GM12878 (cell line): Measurements from ENCODE around the gene C17orf113. TPM values are rescaled to one million over a fixed set of nuclear protein-coding genes. Genes with fewer than 3 reads are reported as not detected.

Experiments used
- E2F8 ChIP-seq: fragments of 450-650 bp; IDR thresholded peaks from 2 replicates; pipeline ENCODE4 v1.6.1; 2018; ENCODE audit warnings: mild to moderate bottlenecking, low read depth, moderate library complexity; ENCODE audit not compliant: partially characterized antibody
- GABPA ChIP-seq: IDR thresholded peaks from 2 replicates; pipeline ENCODE4 v1.6.1; 2014; ENCODE audit warnings: antibody characterized with exemption, low read depth, mild to moderate bottlenecking, inconsistent platforms
- TAF1 ChIP-seq: IDR thresholded peaks from 2 replicates; pipeline ENCODE4 v1.6.1; 2011; ENCODE audit warnings: mild to moderate bottlenecking, low read depth, low read length, borderline replicate concordance
- ZNF687 ChIP-seq: fragments of 450-650 bp; IDR thresholded peaks from 2 replicates; pipeline ENCODE4 v1.6.1; 2017; ENCODE audit warnings: mild to moderate bottlenecking, moderate library complexity
- polyA plus RNA-seq, 11 experiments: library from polyadenylated mRNA; depleted of rRNA in 4 of 11; unstranded in 6 of 11; stranded (reverse) in 5 of 11; fragments of >200 nt; fragmentation: Nextera tagmentation in 4 of 11; fragmentation: Illumina TruSeq in 1 of 11; extraction: Ambion mirVana in 4 of 11; extraction: Trizol in 1 of 11; gene quantifications; 1 replicate in 1 of 11; 2 replicates in 10 of 11; pipeline versions ENCODE4 v1.2.1 to v1.2.3, GENCODE V29; 2011 to 2016; ENCODE audit warnings: inconsistent platforms in 2 of 11, missing spikeins in 2 of 11, low read depth in 1 of 11
- total RNA-seq, 4 experiments: library from RNA; depleted of rRNA in 3 of 4; stranded (reverse); fragments of >200 nt in 3 of 4; fragmentation: Illumina TruSeq in 1 of 4; extraction: Trizol in 1 of 4; gene quantifications; 2 replicates each; pipeline versions ENCODE4 v1.2.1 to v1.2.3, GENCODE V29; 2013 to 2021

Gene C17orf113
- total and polyA plus RNA-seq, 10 of the 15 experiments (the other 5 are each of a cell fraction or from before 2014, with no cell fraction given): 0.03 to 0.17 (median 0.08) TPM; not detected in 3

DNA sequence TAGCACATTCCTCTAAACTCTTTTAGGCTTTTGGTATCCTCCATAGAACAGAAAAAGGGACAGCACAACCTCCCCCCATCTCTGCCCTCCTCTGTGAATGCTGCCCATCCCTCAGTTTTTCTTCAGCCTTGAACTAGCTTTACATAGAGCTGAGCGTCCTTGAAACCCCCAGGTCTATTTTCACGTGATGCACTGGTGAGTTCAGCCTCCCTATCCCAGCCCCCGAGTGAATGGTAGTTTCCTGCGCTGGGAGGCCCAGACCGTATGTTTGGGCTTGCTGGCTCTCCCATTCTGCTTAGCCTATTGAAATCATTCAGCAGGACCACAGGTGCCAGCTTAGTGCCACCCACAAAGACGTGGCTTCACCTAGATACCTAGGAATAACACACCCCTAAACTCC lies 25.4 kb upstream of the C17orf113 start (continued):
- no peak for TF ChIP-seq E2F8
- no peak for TF ChIP-seq ZNF687
- no peak for TF ChIP-seq GABPA
- no peak for TF ChIP-seq TAF1
- TF ChIP-seq, all 136 proteins: peak for 0
